Measurements from ENCODE around the gene ZRANB1.

The ZRANB1 gene

DNA sequence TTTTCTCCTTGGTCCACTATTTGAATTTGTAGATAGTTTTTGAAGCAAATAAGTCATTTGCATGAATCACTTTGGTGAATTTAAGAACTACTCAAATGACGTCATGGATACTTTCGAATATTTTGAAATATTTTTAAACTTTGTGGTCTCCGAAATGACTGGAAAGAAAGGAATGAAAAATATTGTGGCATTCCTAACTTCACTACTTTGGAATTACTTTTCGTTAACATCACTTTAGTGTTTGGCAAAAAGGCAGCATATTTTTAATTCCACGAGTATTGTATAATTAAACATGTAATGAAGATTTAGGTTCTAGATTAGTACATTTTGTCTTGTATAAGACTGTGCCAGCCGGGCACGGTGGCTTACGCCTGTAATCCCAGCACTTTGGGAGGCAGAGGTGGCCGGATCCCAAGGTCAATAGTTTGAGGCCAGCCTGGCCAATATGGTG is 35.3 kb upstream of the ZRANB1 start:
- ATAC-seq: peak; percentile 75
- TF ChIP-seq ISL1 (CRISPR knock-in tag; IDR thresholded peaks at IDR 0.05) (no peak), GLIS3 (CRISPR knock-in tag; IDR thresholded peaks at IDR 0.05) (no peak), SNAI2 (CRISPR knock-in tag; IDR thresholded peaks at IDR 0.05) (no peak), ZNF70 (CRISPR knock-in tag; IDR thresholded peaks at IDR 0.05) (no peak), ZNF565 (CRISPR knock-in tag; conservative IDR thresholded peaks at IDR 0.05; ENCODE audit: low read depth) (no peak), TCF4 (CRISPR knock-in tag; IDR thresholded peaks at IDR 0.05; ENCODE audit: borderline replicate concordance) (no peak)
- TF ChIP-seq, protein P1, sequence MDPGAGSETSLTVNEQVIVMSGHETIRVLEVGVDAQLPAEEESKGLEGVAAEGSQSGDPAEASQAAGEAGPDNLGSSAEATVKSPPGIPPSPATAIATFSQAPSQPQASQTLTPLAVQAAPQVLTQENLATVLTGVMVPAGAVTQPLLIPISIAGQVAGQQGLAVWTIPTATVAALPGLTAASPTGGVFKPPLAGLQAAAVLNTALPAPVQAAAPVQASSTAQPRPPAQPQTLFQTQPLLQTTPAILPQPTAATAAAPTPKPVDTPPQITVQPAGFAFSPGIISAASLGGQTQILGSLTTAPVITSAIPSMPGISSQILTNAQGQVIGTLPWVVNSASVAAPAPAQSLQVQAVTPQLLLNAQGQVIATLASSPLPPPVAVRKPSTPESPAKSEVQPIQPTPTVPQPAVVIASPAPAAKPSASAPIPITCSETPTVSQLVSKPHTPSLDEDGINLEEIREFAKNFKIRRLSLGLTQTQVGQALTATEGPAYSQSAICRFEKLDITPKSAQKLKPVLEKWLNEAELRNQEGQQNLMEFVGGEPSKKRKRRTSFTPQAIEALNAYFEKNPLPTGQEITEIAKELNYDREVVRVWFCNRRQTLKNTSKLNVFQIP (CRISPR knock-in tag; IDR thresholded peaks at IDR 0.05; ENCODE audit: borderline replicate concordance, low read depth): no peak

DNA sequence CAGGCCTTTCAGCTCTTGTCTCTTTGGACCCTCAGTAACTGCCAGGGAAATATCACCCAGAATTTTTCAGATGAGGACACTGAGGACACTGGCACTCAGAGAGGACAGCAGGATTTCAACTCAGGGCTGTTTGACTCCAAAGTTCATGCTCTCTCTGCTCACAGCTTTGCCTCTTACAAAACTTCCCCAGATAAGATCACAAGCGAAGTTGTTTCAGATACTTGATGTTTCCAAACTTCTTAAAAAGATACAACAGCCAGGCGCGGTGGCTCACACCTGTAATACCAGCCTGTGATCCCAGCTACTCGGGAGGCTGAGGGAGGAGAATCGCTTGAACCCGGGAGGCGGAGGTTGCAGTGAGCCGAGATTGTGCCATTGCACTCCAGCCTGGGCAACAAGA is 32.4 kb upstream of the ZRANB1 start:
- TF ChIP-seq, protein P2, sequence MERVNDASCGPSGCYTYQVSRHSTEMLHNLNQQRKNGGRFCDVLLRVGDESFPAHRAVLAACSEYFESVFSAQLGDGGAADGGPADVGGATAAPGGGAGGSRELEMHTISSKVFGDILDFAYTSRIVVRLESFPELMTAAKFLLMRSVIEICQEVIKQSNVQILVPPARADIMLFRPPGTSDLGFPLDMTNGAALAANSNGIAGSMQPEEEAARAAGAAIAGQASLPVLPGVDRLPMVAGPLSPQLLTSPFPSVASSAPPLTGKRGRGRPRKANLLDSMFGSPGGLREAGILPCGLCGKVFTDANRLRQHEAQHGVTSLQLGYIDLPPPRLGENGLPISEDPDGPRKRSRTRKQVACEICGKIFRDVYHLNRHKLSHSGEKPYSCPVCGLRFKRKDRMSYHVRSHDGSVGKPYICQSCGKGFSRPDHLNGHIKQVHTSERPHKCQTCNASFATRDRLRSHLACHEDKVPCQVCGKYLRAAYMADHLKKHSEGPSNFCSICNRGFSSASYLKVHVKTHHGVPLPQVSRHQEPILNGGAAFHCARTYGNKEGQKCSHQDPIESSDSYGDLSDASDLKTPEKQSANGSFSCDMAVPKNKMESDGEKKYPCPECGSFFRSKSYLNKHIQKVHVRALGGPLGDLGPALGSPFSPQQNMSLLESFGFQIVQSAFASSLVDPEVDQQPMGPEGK (CRISPR knock-in tag; IDR thresholded peaks at IDR 0.05; ENCODE audit: borderline replicate concordance): no peak
- TF ChIP-seq GLIS3 (CRISPR knock-in tag; IDR thresholded peaks at IDR 0.05) (no peak), OSR1 (CRISPR knock-in tag; IDR thresholded peaks at IDR 0.05) (no peak), ESRRG (CRISPR knock-in tag; IDR thresholded peaks at IDR 0.05) (no peak), ZNF565 (CRISPR knock-in tag; conservative IDR thresholded peaks at IDR 0.05; ENCODE audit: low read depth) (no peak), SNAI2 (CRISPR knock-in tag; IDR thresholded peaks at IDR 0.05) (no peak), BACH2 (CRISPR knock-in tag; IDR thresholded peaks at IDR 0.05; ENCODE audit: borderline replicate concordance) (no peak), CSDC2 (CRISPR knock-in tag; IDR thresholded peaks at IDR 0.05) (no peak), RARB (CRISPR knock-in tag; IDR thresholded peaks at IDR 0.05) (no peak), PPARA (CRISPR knock-in tag; IDR thresholded peaks at IDR 0.05; ENCODE audit: borderline replicate concordance) (no peak), TOX (CRISPR knock-in tag; IDR thresholded peaks at IDR 0.05; ENCODE audit: borderline replicate concordance) (no peak), ZC3H10 (CRISPR knock-in tag; IDR thresholded peaks at IDR 0.05) (no peak), CSRNP3 (CRISPR knock-in tag; IDR thresholded peaks at IDR 0.05) (no peak), ZNF70 (CRISPR knock-in tag; IDR thresholded peaks at IDR 0.05) (no peak)
- TF ChIP-seq, protein P1 (CRISPR knock-in tag; IDR thresholded peaks at IDR 0.05; ENCODE audit: borderline replicate concordance, low read depth): no peak
- TF ChIP-seq, protein P3, sequence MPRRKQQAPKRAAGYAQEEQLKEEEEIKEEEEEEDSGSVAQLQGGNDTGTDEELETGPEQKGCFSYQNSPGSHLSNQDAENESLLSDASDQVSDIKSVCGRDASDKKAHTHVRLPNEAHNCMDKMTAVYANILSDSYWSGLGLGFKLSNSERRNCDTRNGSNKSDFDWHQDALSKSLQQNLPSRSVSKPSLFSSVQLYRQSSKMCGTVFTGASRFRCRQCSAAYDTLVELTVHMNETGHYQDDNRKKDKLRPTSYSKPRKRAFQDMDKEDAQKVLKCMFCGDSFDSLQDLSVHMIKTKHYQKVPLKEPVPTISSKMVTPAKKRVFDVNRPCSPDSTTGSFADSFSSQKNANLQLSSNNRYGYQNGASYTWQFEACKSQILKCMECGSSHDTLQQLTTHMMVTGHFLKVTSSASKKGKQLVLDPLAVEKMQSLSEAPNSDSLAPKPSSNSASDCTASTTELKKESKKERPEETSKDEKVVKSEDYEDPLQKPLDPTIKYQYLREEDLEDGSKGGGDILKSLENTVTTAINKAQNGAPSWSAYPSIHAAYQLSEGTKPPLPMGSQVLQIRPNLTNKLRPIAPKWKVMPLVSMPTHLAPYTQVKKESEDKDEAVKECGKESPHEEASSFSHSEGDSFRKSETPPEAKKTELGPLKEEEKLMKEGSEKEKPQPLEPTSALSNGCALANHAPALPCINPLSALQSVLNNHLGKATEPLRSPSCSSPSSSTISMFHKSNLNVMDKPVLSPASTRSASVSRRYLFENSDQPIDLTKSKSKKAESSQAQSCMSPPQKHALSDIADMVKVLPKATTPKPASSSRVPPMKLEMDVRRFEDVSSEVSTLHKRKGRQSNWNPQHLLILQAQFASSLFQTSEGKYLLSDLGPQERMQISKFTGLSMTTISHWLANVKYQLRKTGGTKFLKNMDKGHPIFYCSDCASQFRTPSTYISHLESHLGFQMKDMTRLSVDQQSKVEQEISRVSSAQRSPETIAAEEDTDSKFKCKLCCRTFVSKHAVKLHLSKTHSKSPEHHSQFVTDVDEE (CRISPR knock-in tag; IDR thresholded peaks at IDR 0.05): no peak
- no peak for ATAC-seq

GRCh38 chr10:124911124-124912067 is 30.5 kb upstream of the ZRANB1 start:
- ATAC-seq: peak; percentile 32; the same call in 1 of the 3 replicates
- TF ChIP-seq OSR1 (CRISPR knock-in tag; IDR thresholded peaks at IDR 0.05): no peak
- TF ChIP-seq TOX (CRISPR knock-in tag; IDR thresholded peaks at IDR 0.05; ENCODE audit: borderline replicate concordance): no peak
- TF ChIP-seq ZNF565 (CRISPR knock-in tag; conservative IDR thresholded peaks at IDR 0.05; ENCODE audit: low read depth): no peak
- TF ChIP-seq, protein P1 (CRISPR knock-in tag; IDR thresholded peaks at IDR 0.05; ENCODE audit: borderline replicate concordance, low read depth): no peak
- TF ChIP-seq, protein P4, sequence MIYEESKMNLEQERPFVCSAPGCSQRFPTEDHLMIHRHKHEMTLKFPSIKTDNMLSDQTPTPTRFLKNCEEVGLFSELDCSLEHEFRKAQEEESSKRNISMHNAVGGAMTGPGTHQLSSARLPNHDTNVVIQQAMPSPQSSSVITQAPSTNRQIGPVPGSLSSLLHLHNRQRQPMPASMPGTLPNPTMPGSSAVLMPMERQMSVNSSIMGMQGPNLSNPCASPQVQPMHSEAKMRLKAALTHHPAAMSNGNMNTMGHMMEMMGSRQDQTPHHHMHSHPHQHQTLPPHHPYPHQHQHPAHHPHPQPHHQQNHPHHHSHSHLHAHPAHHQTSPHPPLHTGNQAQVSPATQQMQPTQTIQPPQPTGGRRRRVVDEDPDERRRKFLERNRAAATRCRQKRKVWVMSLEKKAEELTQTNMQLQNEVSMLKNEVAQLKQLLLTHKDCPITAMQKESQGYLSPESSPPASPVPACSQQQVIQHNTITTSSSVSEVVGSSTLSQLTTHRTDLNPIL (CRISPR knock-in tag; IDR thresholded peaks at IDR 0.05; ENCODE audit: low read depth): no peak
- TF ChIP-seq ARNTL (CRISPR knock-in tag; IDR thresholded peaks at IDR 0.05; ENCODE audit: borderline replicate concordance, low read depth): no peak
- TF ChIP-seq ISL1 (CRISPR knock-in tag; IDR thresholded peaks at IDR 0.05): no peak
- TF ChIP-seq CSRNP3 (CRISPR knock-in tag; IDR thresholded peaks at IDR 0.05): no peak
- TF ChIP-seq GLIS3 (CRISPR knock-in tag; IDR thresholded peaks at IDR 0.05): no peak

Data from SK-N-SH treated with all-trans-retinoic acid at 6 μM for 48 hours (cell line).